Measurements from ENCODE around the gene STK32B.
"Not testable (repeated sequence)": the region's sequence is repeated elsewhere in the genome, so short reads cannot be mapped to it uniquely, and the experiment has no call there.

Gene STK32B

GRCh38 chr4:5213087-5213595 is 161.9 kb downstream of the STK32B start:
- DNase-seq: no peak

GRCh38 chr4:5215321-5215720 is 164.0 kb downstream of the STK32B start:
- no peak for DNase-seq

- no peak for DNase-seq
Observed at GRCh38 chr4:5217421-5217820, 166.1 kb downstream of the STK32B start.

- no peak for DNase-seq
Observed at GRCh38 chr4:5218376-5219069, 167.2 kb downstream of the STK32B start.

- DNase-seq: no peak
Observed at GRCh38 chr4:5220028-5220427, 168.7 kb downstream of the STK32B start.

GRCh38 chr4:5222047-5222446 is 170.8 kb downstream of the STK32B start:
- no peak for DNase-seq

GRCh38 chr4:5222951-5223350 is 171.7 kb downstream of the STK32B start:
- no peak for DNase-seq

- no peak for DNase-seq
Observed at GRCh38 chr4:5224340-5224739, 173.1 kb downstream of the STK32B start.

- no peak for DNase-seq
Observed at GRCh38 chr4:5232549-5232948, 181.3 kb downstream of the STK32B start.

GRCh38 chr4:5237086-5237660 is 185.9 kb downstream of the STK32B start:
- no peak for DNase-seq

- DNase-seq: no peak
Observed at GRCh38 chr4:5238173-5238572, 186.9 kb downstream of the STK32B start.

GRCh38 chr4:5247061-5247460 is 195.8 kb downstream of the STK32B start:
- not testable (repeated sequence) for DNase-seq

- DNase-seq: no peak
Observed at GRCh38 chr4:5247735-5248134, 196.5 kb downstream of the STK32B start.

- no peak for DNase-seq
Observed at GRCh38 chr4:5249727-5250126, 198.4 kb downstream of the STK32B start.

- not testable (repeated sequence) for DNase-seq
Observed at GRCh38 chr4:5250536-5250935, 199.3 kb downstream of the STK32B start.

GRCh38 chr4:5256421-5256820 is 205.1 kb downstream of the STK32B start:
- DNase-seq: no peak

GRCh38 chr4:5257086-5257485 is 205.8 kb downstream of the STK32B start:
- no peak for DNase-seq

GRCh38 chr4:5259471-5259870 is 208.2 kb downstream of the STK32B start:
- no peak for DNase-seq

GRCh38 chr4:5260121-5260520 is 208.8 kb downstream of the STK32B start:
- no peak for DNase-seq

GRCh38 chr4:5261866-5262265 is 210.6 kb downstream of the STK32B start:
- DNase-seq: no peak

- DNase-seq: no peak
Observed at GRCh38 chr4:5266991-5267390, 215.7 kb downstream of the STK32B start.

GRCh38 chr4:5267408-5267807 is 216.1 kb downstream of the STK32B start:
- no peak for DNase-seq

- DNase-seq: no peak
Observed at GRCh38 chr4:5276475-5277075, 225.3 kb downstream of the STK32B start.

GRCh38 chr4:5277079-5277478 is 225.8 kb downstream of the STK32B start:
- DNase-seq: no peak

Data from activated CD4-positive, alpha-beta T cell treated with anti-CD3 and anti-CD28 coated beads for 1 hour (primary cell).